ENCODE measurements around the gene BEX1.

DNA sequence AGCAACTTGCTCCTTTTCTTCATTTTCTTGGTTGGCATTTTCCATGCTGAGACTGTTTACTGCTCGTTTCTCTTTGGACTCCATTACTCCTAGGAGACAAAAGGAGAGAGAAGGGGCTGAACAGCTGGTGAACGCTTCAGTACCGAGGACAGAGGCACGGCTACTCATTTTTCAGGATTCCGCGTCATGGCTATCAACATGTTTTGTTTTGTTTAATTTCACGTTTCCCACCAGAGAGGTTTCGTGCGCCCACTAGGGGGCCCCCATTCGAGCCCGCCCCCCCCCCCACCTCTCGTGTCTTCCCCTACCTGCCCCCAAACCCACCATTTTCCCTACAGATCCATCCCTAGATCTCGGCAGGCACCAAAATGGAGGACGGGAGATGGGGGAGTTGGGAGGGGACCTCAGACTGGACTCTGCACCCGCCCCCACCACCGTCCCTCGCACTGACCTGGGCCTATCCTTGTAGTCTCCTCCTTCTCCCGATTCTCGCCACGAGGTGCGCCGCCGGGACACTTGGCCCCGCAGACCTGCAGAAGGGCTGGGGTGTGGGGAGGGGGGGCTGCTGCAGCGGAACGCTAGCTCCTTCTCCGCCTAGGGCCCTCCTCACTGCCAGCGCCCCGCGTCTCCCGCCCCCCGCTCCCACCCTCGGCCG lies 653 bp downstream of the BEX1 start:
- TF ChIP-seq POLR2A (IDR thresholded peaks at IDR 0.05) = no peak
- TF ChIP-seq, protein P1, sequence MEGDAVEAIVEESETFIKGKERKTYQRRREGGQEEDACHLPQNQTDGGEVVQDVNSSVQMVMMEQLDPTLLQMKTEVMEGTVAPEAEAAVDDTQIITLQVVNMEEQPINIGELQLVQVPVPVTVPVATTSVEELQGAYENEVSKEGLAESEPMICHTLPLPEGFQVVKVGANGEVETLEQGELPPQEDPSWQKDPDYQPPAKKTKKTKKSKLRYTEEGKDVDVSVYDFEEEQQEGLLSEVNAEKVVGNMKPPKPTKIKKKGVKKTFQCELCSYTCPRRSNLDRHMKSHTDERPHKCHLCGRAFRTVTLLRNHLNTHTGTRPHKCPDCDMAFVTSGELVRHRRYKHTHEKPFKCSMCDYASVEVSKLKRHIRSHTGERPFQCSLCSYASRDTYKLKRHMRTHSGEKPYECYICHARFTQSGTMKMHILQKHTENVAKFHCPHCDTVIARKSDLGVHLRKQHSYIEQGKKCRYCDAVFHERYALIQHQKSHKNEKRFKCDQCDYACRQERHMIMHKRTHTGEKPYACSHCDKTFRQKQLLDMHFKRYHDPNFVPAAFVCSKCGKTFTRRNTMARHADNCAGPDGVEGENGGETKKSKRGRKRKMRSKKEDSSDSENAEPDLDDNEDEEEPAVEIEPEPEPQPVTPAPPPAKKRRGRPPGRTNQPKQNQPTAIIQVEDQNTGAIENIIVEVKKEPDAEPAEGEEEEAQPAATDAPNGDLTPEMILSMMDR (IDR thresholded peaks at IDR 0.05) = no peak
